Fibroblast of lung (primary cell): ENCODE measurements around the gene TACC2.

Experiments
- CTCF ChIP-seq, 2 donors: IDR thresholded peaks in 1 of 2; conservative IDR thresholded peaks in 1 of 2; 1 replicate in 1 of 2; 2 replicates in 1 of 2; pipeline ENCODE4 v1.5.1; 2011 to 2012; ENCODE audit warnings: low read length in 2 of 2, control low read depth in 1 of 2, inconsistent platforms in 1 of 2, low read depth in 1 of 2, mild to moderate bottlenecking in 1 of 2
- EZH2 ChIP-seq: IDR thresholded peaks from 2 replicates; pipeline ENCODE4 v1.5.1; 2012; ENCODE audit warnings: low read length, control low read depth, mild to moderate bottlenecking; ENCODE audit errors: missing control alignments

GRCh38 chr10:122240401-122240800, 251.4 kb downstream of the TACC2 start:
- TF ChIP-seq CTCF (conservative IDR thresholded peaks at IDR 0.05 in 1 of 2, IDR thresholded peaks at IDR 0.05 in 1 of 2; ENCODE audit: low read depth in 1 of 2, low read length in 2 of 2) (no peak), EZH2 (no peak)
